ENCODE measurements around the gene ST3GAL4.
"Not testable (repeated sequence)": the region's sequence is repeated elsewhere in the genome, so short reads cannot be mapped to it uniquely, and the experiment has no call there.

ST3GAL4 gene

GRCh38 chr11:126366064-126366822, 10.8 kb downstream of the ST3GAL4 start:
- DNase-seq = no peak

- DNase-seq = not testable (repeated sequence)
Measured at GRCh38 chr11:126366823-126367654, 11.6 kb downstream of the ST3GAL4 start.

GRCh38 chr11:126367806-126368205, 12.3 kb downstream of the ST3GAL4 start:
- DNase-seq = not testable (repeated sequence)

- not testable (repeated sequence) for DNase-seq
Measured at GRCh38 chr11:126368336-126369119, 13.0 kb downstream of the ST3GAL4 start.

- DNase-seq = no peak
Measured at GRCh38 chr11:126370016-126370415, 14.5 kb downstream of the ST3GAL4 start.

- DNase-seq = no peak
Measured at GRCh38 chr11:126371595-126371994, 16.1 kb downstream of the ST3GAL4 start.

- not testable (repeated sequence) for DNase-seq
Measured at GRCh38 chr11:126373389-126374066, 18.0 kb downstream of the ST3GAL4 start.

GRCh38 chr11:126374562-126375300, 19.2 kb downstream of the ST3GAL4 start:
- not testable (repeated sequence) for DNase-seq

- no peak for DNase-seq
Measured at GRCh38 chr11:126375726-126376125, 20.2 kb downstream of the ST3GAL4 start.

- DNase-seq = no peak
Measured at GRCh38 chr11:126378763-126379162, 23.3 kb downstream of the ST3GAL4 start.

GRCh38 chr11:126380909-126381308, 25.4 kb downstream of the ST3GAL4 start:
- DNase-seq = no peak

- DNase-seq = not testable (repeated sequence)
Measured at GRCh38 chr11:126381960-126382359, 26.5 kb downstream of the ST3GAL4 start.

- not testable (repeated sequence) for DNase-seq
Measured at GRCh38 chr11:126382641-126383040, 27.2 kb downstream of the ST3GAL4 start.

- no peak for DNase-seq
Measured at GRCh38 chr11:126383339-126384335, 28.2 kb downstream of the ST3GAL4 start.

GRCh38 chr11:126384449-126385070, 29.1 kb downstream of the ST3GAL4 start:
- DNase-seq = no peak

GRCh38 chr11:126385991-126386728, 30.7 kb downstream of the ST3GAL4 start:
- no peak for DNase-seq

GRCh38 chr11:126386729-126387071, 31.2 kb downstream of the ST3GAL4 start:
- not testable (repeated sequence) for DNase-seq

- peak; percentile 15 for DNase-seq
Measured at GRCh38 chr11:126387857-126388256, 32.4 kb downstream of the ST3GAL4 start.

- peak; percentile 47 for DNase-seq
Measured at GRCh38 chr11:126390272-126390867, 34.9 kb downstream of the ST3GAL4 start.

All from right forelimb (tissue), 1 donor.